Astrocyte (in vitro differentiated cells and primary cell): Measurements from ENCODE around the gene CD52. TPM values are rescaled to one million over a fixed set of nuclear protein-coding genes. Genes with fewer than 3 reads are reported as not detected.

ENCODE experiments used
- DNase-seq: peaks from one replicate; pipeline ENCODE4 v3.0.0-alpha.2; 2010; ENCODE audit warnings: low read depth
- FAIRE-seq: peaks from 2 replicates; lab custom pipeline; 2011; peaks lifted over from hg19 to GRCh38; lab: Jason Lieb, UNC
- H2AFZ ChIP-seq: 2 replicates; pipeline ENCODE4 v1.6.0; 2012; ENCODE audit warnings: low read depth, low read length, inconsistent platforms
- H3K27ac ChIP-seq: 2 replicates; pipeline ENCODE4 v1.5.1; 2011; ENCODE audit warnings: low read depth, low read length, inconsistent platforms
- H3K27me3 ChIP-seq: 2 replicates; pipeline ENCODE4 v1.6.0; 2011; ENCODE audit warnings: low read length, inconsistent platforms; ENCODE audit not compliant: insufficient read depth
- H3K36me3 ChIP-seq: 2 replicates; pipeline ENCODE4 v1.5.1; 2011; ENCODE audit warnings: low read length, inconsistent platforms; ENCODE audit not compliant: insufficient read depth
- H3K4me1 ChIP-seq: 2 replicates; pipeline ENCODE4 v1.5.1; 2011; ENCODE audit warnings: low read length, inconsistent platforms; ENCODE audit not compliant: insufficient read depth
- H3K4me2 ChIP-seq: 2 replicates; pipeline ENCODE4 v1.6.0; 2012; ENCODE audit warnings: low read length, inconsistent platforms
- H3K4me3 ChIP-seq: 2 replicates; pipeline ENCODE4 v1.5.1; 2011; ENCODE audit warnings: low read depth, mild to moderate bottlenecking, low read length, inconsistent platforms; ENCODE audit not compliant: insufficient read depth
- H3K79me2 ChIP-seq: 2 replicates; pipeline ENCODE4 v1.6.0; 2012; ENCODE audit warnings: mild to moderate bottlenecking, low read length, inconsistent platforms; ENCODE audit not compliant: insufficient read depth
- H3K9ac ChIP-seq: 2 replicates; pipeline ENCODE4 v1.6.0; 2012; ENCODE audit warnings: mild to moderate bottlenecking, low read length, inconsistent platforms
- H3K9me3 ChIP-seq: 2 replicates; pipeline ENCODE4 v1.5.1; 2012; ENCODE audit warnings: low read depth, mild to moderate bottlenecking, low read length, inconsistent platforms; ENCODE audit not compliant: insufficient read depth
- H4K20me1 ChIP-seq: 2 replicates; pipeline ENCODE4 v1.6.0; 2012; ENCODE audit warnings: low read length, inconsistent platforms; ENCODE audit not compliant: insufficient read depth
- H3K27ac Mint-ChIP-seq: one replicate; pipeline ENCODE4 v1.8.0; 2021; ENCODE audit warnings: mild to moderate bottlenecking, mixed read lengths; ENCODE audit not compliant: unreplicated experiment
- H3K27me3 Mint-ChIP-seq: one replicate; pipeline ENCODE4 v1.8.0; 2021; ENCODE audit warnings: low read depth, mixed read lengths; ENCODE audit not compliant: unreplicated experiment
- H3K36me3 Mint-ChIP-seq: one replicate; pipeline ENCODE4 v1.8.0; 2021; ENCODE audit warnings: low read depth, mixed read lengths; ENCODE audit not compliant: unreplicated experiment
- H3K4me1 Mint-ChIP-seq: one replicate; pipeline ENCODE4 v1.8.0; 2021; ENCODE audit warnings: low read depth, mixed read lengths; ENCODE audit not compliant: unreplicated experiment
- H3K4me3 Mint-ChIP-seq: one replicate; pipeline ENCODE4 v1.8.0; 2021; ENCODE audit warnings: mild to moderate bottlenecking, moderate library complexity, mixed read lengths; ENCODE audit not compliant: unreplicated experiment
- H3K9me3 Mint-ChIP-seq: one replicate; pipeline ENCODE4 v1.8.0; 2021; ENCODE audit warnings: mild to moderate bottlenecking, mixed read lengths; ENCODE audit not compliant: unreplicated experiment
- EZH2 ChIP-seq: IDR thresholded peaks from 2 replicates; pipeline ENCODE4 v1.6.1; 2012; ENCODE audit warnings: mild to moderate bottlenecking, low read length, inconsistent platforms; ENCODE audit not compliant: insufficient read depth
- total RNA-seq: library from RNA; stranded (reverse); gene quantifications from 2 replicates; pipeline ENCODE4 v1.2.1, GENCODE V29; 2021
- TF ChIP-seq, protein P1 (sequence below): IDR thresholded peaks from 2 replicates; pipeline ENCODE4 v1.5.1; 2011; ENCODE audit warnings: low read depth, mild to moderate bottlenecking, inconsistent platforms, low read length, moderate library complexity; ENCODE audit not compliant: insufficient read depth

The CD52 gene
- total RNA-seq, 1 donor from 2014 or later, result not detected

GRCh38 chr1:26278303-26278702 lies 39.5 kb upstream of the CD52 start:
- peak overlapping the region; percentile 97 for H3K4me2 ChIP-seq
- H3K36me3 ChIP-seq, result peaks cover 16% of the 10 kb centered on the region
- TF ChIP-seq, protein P1, sequence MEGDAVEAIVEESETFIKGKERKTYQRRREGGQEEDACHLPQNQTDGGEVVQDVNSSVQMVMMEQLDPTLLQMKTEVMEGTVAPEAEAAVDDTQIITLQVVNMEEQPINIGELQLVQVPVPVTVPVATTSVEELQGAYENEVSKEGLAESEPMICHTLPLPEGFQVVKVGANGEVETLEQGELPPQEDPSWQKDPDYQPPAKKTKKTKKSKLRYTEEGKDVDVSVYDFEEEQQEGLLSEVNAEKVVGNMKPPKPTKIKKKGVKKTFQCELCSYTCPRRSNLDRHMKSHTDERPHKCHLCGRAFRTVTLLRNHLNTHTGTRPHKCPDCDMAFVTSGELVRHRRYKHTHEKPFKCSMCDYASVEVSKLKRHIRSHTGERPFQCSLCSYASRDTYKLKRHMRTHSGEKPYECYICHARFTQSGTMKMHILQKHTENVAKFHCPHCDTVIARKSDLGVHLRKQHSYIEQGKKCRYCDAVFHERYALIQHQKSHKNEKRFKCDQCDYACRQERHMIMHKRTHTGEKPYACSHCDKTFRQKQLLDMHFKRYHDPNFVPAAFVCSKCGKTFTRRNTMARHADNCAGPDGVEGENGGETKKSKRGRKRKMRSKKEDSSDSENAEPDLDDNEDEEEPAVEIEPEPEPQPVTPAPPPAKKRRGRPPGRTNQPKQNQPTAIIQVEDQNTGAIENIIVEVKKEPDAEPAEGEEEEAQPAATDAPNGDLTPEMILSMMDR, result no peak
- no peak for TF ChIP-seq EZH2
- no peak for FAIRE-seq
- Mint-ChIP-seq H3K4me3 (peak overlapping the region; percentile 40), H3K9me3 (no peaks in the 10 kb centered on the region), H3K36me3 (peaks cover 10% of the 10 kb centered on the region), H3K27ac (no peak overlapping the region), H3K27me3 (no peaks in the 10 kb centered on the region), H3K4me1 (peaks cover 67% of the 10 kb centered on the region)
- peaks cover 74% of the 10 kb centered on the region for H3K4me1 ChIP-seq
- peak; percentile 63 for DNase-seq
- no peaks in the 10 kb centered on the region for H3K27me3 ChIP-seq
- H3K27ac ChIP-seq, result peak overlapping the region; percentile 86
- peaks cover 41% of the 10 kb centered on the region for H3K79me2 ChIP-seq
- peaks cover 32% of the 10 kb centered on the region for H4K20me1 ChIP-seq
- H3K4me3 ChIP-seq, result no peak overlapping the region
- no peak overlapping the region for H2AFZ ChIP-seq
- H3K9me3 ChIP-seq, result no peaks in the 10 kb centered on the region
- peak overlapping the region; percentile 44 for H3K9ac ChIP-seq

- H3K9ac ChIP-seq, result peak overlapping the region; percentile 85
- peak overlapping the region; percentile 91 for H3K27ac Mint-ChIP-seq
- peaks cover 71% of the 10 kb centered on the region for H3K4me1 Mint-ChIP-seq
- H3K27me3 ChIP-seq, result no peaks in the 10 kb centered on the region
- H3K9me3 ChIP-seq, result no peaks in the 10 kb centered on the region
- H3K36me3 Mint-ChIP-seq, result peaks cover 11% of the 10 kb centered on the region
- FAIRE-seq, result no peak
- no peaks in the 10 kb centered on the region for H3K9me3 Mint-ChIP-seq
- H3K4me2 ChIP-seq, result peak overlapping the region; percentile 97
- H3K4me1 ChIP-seq, result peaks cover 80% of the 10 kb centered on the region
- peak overlapping the region; percentile 73 for H3K4me3 ChIP-seq
- peaks cover 38% of the 10 kb centered on the region for H4K20me1 ChIP-seq
- H3K36me3 ChIP-seq, result peaks cover 16% of the 10 kb centered on the region
- no peak overlapping the region for H2AFZ ChIP-seq
- H3K4me3 Mint-ChIP-seq, result peak overlapping the region; percentile 89
- peak overlapping the region; percentile 86 for H3K27ac ChIP-seq
- DNase-seq, result peak; percentile 55
- H3K27me3 Mint-ChIP-seq, result no peaks in the 10 kb centered on the region
- H3K79me2 ChIP-seq, result peaks cover 47% of the 10 kb centered on the region
- TF ChIP-seq, protein P1, result no peak
- no peak for TF ChIP-seq EZH2
Measured at GRCh38 chr1:26278724-26279455, 38.9 kb upstream of the CD52 start.
